Peyer's patch (tissue), 4 donors: ENCODE data around the gene SNRPD3.
A peak's percentile ranks its signal among the peaks of the same experiment; 100 is the strongest.
"Not testable (repeated sequence)": the region's sequence is repeated elsewhere in the genome, so short reads cannot be mapped to it uniquely, and the experiment has no call there.

ENCODE experiments used
- POLR2A ChIP-seq, 2 donors: fragments of 450-650 bp; IDR thresholded peaks; one replicate each; pipeline ENCODE4 v1.5.1; 2017; ENCODE audit warnings: antibody characterized with exemption in 2 of 2, mild to moderate bottlenecking in 2 of 2, moderate library complexity in 2 of 2
- TF ChIP-seq, protein P1 (sequence below), 6 experiments: fragments of 450-650 bp in 4 of 6; fragments of 200-600 bp in 2 of 6; sonication (generic) in 1 of 6; IDR thresholded peaks; one replicate each; pipeline ENCODE4 v1.5.1; 2017 to 2019; ENCODE audit warnings: antibody characterized with exemption in 6 of 6, mild to moderate bottlenecking in 3 of 6, moderate library complexity in 1 of 6

DNA sequence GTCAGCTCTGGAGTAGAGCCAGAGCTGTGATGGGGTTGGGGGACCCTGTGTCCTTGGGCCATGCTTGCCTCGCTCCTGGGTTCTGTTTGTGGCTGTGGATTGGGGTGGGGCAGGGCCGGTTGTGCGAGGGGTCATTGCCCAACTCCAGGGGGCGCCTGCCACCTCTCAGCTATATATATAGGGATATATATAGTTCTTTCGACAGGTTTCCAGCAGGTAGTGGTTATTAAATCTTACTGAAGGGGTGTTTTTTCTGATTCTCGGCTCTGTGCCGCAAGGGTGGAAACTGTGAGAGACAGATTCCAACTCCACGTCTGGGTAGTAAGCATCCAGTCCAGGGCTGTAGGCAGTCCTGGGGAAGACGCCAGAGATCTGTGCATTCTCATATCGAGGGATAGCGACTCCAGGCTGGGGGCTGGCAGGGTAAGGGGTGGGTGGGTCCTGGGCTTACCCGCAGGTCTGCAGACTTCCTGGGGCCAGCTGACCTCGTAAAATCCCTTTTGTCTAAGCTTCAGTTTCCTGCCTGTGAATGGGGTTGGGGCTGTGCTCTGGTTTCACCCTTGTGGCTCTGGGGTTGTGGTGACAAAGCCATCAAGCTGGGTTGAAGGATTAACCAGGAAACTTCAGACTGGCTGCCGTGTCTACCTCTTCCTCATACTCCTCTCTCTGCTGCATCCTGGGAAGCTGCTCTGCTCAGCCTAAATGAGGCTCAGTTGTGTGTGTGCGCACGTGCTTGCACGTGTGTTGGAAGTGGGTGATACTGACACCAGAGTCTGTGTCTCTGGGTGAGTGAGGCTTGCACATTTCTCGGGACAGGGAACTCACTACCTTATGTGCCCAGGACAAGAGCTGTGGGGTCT is 48.2 kb downstream of the SNRPD3 start:
- TF ChIP-seq, protein P1, sequence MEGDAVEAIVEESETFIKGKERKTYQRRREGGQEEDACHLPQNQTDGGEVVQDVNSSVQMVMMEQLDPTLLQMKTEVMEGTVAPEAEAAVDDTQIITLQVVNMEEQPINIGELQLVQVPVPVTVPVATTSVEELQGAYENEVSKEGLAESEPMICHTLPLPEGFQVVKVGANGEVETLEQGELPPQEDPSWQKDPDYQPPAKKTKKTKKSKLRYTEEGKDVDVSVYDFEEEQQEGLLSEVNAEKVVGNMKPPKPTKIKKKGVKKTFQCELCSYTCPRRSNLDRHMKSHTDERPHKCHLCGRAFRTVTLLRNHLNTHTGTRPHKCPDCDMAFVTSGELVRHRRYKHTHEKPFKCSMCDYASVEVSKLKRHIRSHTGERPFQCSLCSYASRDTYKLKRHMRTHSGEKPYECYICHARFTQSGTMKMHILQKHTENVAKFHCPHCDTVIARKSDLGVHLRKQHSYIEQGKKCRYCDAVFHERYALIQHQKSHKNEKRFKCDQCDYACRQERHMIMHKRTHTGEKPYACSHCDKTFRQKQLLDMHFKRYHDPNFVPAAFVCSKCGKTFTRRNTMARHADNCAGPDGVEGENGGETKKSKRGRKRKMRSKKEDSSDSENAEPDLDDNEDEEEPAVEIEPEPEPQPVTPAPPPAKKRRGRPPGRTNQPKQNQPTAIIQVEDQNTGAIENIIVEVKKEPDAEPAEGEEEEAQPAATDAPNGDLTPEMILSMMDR (IDR thresholded peaks at IDR 0.05), result peak in 3 of 6 experiments; percentile 4 to 21 (median 16)
- TF ChIP-seq POLR2A (IDR thresholded peaks at IDR 0.05), result not testable (repeated sequence)
